Spleen (tissue), 7 donors: ENCODE results near the gene UST.

Experiments used
- CTCF ChIP-seq, 11 experiments: fragments of 200-600 bp in 7 of 11; fragments of 450-650 bp in 4 of 11; sonication (generic) in 4 of 11; IDR thresholded peaks in 8 of 11; conservative IDR thresholded peaks in 3 of 11; 1 replicate in 7 of 11; 2 replicates in 4 of 11; pipeline versions ENCODE4 v1.4.0 to v1.8.0; 2016 to 2021; ENCODE audit warnings: antibody characterized with exemption in 11 of 11, inconsistent platforms in 4 of 11, mild to moderate bottlenecking in 1 of 11
- POLR2A ChIP-seq, 3 donors: fragments of 450-650 bp; IDR thresholded peaks; one replicate each; pipeline ENCODE4 v1.5.1; 2017; ENCODE audit warnings: antibody characterized with exemption in 3 of 3, mild to moderate bottlenecking in 1 of 3
- POLR2AphosphoS5 ChIP-seq, 3 donors: sonication (generic); formaldehyde crosslinking; IDR thresholded peaks; one replicate each; pipeline ENCODE4 v1.5.1; 2017; ENCODE audit warnings: antibody characterized with exemption in 3 of 3
- donor health status: DM: no; HTN: no; CAD: no; lungs with moderate emphysema.
- donor health status: DM: no; HTN: no; CAD: no.
- donor health status: DM: no; HTN: no; CAD: no.

GRCh38 chr6:149052350-149053106 is 305.7 kb downstream of the UST start:
- TF ChIP-seq CTCF (IDR thresholded peaks at IDR 0.05 in 8 of 11, conservative IDR thresholded peaks at IDR 0.05 in 3 of 11) = no peak
- TF ChIP-seq POLR2A (IDR thresholded peaks at IDR 0.05) = no peak
- no peak for TF ChIP-seq POLR2AphosphoS5 (IDR thresholded peaks at IDR 0.05)
